Stimulated activated CD8-positive, alpha-beta memory T cell treated with anti-CD3 and anti-CD28 coated beads, Interleukin-2, amount 100 ng/mL, for 1 hour (primary cell): Measurements from ENCODE around the gene SLC39A9.
"Not testable (repeated sequence)": the region's sequence is repeated elsewhere in the genome, so short reads cannot be mapped to it uniquely, and the experiment has no call there.

ENCODE experiments used
- DNase-seq, 2 donors: peaks; one replicate each; pipeline ENCODE4 v3.0.0-alpha.2; 2020; ENCODE audit warnings: low read depth in 2 of 2

SLC39A9 gene

GRCh38 chr14:69368381-69368780, 30.1 kb upstream of the SLC39A9 start:
- no peak for DNase-seq

DNA sequence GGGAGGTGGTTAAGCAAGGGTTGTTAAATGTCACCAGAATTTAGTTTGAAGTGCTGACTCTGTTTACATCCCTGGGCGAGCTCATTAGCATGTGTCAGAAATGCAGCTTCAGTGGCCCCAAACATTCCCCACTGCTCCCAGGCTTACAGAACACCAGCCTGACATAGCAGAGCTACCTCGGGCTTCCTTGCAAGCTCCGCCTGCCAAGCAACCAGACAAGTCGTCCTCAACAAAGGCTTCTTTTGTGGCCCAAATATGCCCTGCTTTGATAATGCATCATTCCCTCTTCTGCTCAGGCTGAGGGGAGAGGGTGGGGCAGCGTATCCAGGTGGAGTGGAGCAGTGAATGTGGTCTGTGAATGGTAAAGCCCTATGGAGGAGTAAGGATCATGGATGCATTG, 28.4 kb upstream of the SLC39A9 start:
- no peak for DNase-seq

- no peak for DNase-seq
Measured at GRCh38 chr14:69372146-69372545, 26.3 kb upstream of the SLC39A9 start.

DNA sequence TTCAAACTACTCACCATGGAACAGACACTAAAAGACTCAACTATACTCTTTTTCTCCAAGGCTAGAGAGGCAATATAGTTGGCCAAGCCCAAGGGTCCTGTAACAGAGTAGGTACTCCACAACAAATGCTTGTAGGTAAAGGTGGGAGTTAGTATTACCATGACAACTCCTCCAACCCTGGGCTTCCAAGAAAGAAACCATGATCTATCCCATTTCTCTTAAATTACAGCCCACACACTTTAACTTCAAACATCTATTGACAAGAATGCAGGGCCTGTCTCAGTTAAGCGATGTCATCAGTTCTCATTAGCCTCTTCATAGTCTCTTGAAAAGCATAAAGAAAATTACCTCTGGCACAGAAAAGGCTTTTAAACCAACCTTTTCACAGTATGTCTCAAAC, 25.4 kb upstream of the SLC39A9 start:
- DNase-seq = no peak

GRCh38 chr14:69374235-69374634, 24.3 kb upstream of the SLC39A9 start:
- no peak for DNase-seq

- no peak for DNase-seq
Measured at GRCh38 chr14:69375182-69375581, 23.3 kb upstream of the SLC39A9 start.

- DNase-seq = no peak
Measured at GRCh38 chr14:69375722-69376121, 22.8 kb upstream of the SLC39A9 start.

DNA sequence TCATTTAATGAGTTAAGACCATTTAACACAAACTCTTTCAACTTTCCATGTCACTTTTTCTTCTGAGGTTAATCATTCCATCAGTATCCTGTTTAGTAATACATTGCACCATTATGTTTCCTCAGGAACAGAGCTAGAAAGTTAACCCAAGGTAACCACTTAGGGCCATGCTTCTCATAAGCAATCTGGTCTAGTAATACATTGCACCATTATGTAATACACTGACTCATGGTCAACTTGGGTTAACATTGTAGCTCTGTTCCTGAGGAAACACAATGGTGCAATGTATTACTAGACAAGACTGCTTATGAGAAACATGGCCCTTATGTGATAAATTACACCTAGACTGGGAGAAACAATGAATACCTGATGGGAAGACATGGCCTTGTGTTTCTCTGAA, 22.1 kb upstream of the SLC39A9 start:
- no peak for DNase-seq

- DNase-seq = no peak
Measured at GRCh38 chr14:69378274-69378673, 20.2 kb upstream of the SLC39A9 start.

DNA sequence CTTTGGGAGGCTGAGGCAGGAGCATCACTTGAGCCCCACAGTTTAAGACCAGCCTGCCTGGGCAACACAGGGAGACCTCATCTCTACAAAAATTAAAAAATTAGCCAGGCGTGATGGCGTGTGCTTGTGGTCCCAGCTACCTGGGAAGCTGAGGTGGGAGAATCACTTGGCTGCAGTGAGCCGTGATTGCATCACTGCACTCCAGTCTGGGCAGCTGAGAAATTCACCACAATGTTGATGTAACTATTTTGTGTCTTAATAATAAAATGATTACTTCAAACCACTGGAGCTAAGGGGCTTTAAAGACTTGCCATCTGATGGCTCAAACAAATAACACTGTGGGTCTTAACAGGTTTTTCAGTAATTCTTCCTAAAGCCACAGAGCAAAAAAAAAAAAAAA, 11.2 kb upstream of the SLC39A9 start:
- no peak for DNase-seq

GRCh38 chr14:69391400-69391799, 7.1 kb upstream of the SLC39A9 start:
- DNase-seq = not testable (repeated sequence)

- no peak for DNase-seq
Measured at GRCh38 chr14:69392481-69392880, 6.0 kb upstream of the SLC39A9 start.

GRCh38 chr14:69395929-69396328, 2.6 kb upstream of the SLC39A9 start:
- no peak for DNase-seq

- no peak for DNase-seq
Measured at GRCh38 chr14:69398818-69399210, 322 bp downstream of the SLC39A9 start.

- no peak for DNase-seq
Measured at GRCh38 chr14:69399750-69400149, 1.3 kb downstream of the SLC39A9 start.

- DNase-seq = no peak
Measured at GRCh38 chr14:69400154-69400553, 1.7 kb downstream of the SLC39A9 start.

DNA sequence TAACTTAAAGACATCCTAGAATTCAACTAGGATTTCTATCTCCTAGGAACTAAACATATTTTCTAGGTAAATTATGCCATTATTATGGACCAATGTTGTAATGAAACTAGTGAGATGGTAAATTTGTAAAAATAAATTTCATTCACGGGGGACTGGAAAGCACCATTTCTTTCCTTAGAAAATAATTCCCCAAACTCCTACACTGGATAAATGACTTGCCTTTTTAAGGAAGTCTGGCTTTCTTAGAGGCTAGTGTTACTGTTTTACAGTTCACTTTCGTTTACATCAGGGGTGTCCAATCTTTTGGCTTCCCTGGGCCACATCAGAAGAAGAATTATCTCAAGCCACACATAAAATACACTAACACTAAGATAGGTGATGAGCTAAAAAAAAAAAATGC, 3.3 kb downstream of the SLC39A9 start:
- no peak for DNase-seq

DNA sequence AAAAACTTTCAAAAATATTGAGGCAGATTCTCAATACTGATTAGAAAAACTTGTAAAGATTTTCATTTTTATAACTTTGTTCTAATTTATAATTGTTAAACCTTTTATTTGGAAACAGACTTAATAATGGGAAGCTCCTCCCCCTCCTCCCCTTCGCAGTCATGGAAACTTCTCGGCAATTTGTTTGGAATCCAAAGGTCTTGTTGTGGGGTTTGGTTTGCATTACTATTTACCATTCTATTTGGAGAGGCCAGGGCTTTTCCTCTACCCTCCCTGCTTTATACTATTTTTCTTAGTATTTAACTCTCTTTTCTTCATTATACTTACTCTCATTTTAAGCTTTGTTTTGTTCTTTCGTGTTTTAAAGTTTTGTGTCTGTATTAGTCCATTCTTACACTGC, 6.0 kb downstream of the SLC39A9 start:
- no peak for DNase-seq

- DNase-seq = no peak
Measured at GRCh38 chr14:69404883-69405282, 6.4 kb downstream of the SLC39A9 start.

- DNase-seq = no peak
Measured at GRCh38 chr14:69405762-69406161, 7.3 kb downstream of the SLC39A9 start.

- DNase-seq = no peak
Measured at GRCh38 chr14:69408331-69408960, 10.0 kb downstream of the SLC39A9 start.

DNA sequence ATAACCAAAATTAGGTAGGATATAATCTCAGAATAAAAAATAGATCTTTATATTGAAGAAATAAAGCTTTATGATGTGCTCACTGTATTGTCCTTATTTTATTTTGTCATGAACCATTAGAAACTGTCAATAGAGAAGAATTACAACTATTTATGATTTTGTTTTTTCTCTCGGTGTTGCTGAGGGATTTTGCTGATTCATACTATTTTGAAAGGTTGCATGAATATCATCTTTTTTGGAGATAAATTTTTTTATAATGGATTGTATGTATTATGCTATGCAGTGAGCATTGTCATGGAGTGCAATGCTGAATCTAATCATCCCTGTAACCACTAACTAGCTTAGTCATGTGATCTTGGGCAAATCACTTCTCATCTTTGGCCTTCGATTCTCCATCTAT, 15.0 kb downstream of the SLC39A9 start:
- no peak for DNase-seq

GRCh38 chr14:69416087-69416486, 17.6 kb downstream of the SLC39A9 start:
- DNase-seq = not testable (repeated sequence)

DNA sequence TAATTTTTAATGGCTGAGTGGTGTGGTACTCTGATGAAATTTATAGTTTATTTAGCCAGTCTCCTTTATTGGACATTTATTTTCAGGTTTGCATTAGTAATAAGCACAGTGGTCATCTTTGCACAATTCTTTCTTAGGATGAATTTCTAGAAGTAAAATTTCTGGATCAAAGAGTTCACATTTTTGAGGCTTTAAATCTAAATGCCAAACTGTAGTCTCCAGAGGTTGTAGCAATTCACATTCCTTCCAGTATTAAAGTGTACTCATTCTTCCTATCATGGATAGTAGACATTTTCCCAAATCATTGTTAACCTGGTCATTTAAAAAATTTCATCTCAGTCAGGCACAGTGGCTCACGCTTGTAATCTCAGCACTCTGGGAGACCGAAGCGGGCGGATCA, 24.8 kb downstream of the SLC39A9 start:
- DNase-seq = no peak
